ENCODE data around the gene SPTBN1. TPM values are rescaled to one million over a fixed set of nuclear protein-coding genes. Genes with fewer than 3 reads are reported as not detected.

Gene SPTBN1
- total and polyA plus RNA-seq, 8 donors: 28.7 to 475 (median 193) TPM

- H3K4me1 ChIP-seq: peaks cover 49 to 86% (median 71%) of the 10 kb centered on the region in 4 donors
- TF ChIP-seq EP300 (IDR thresholded peaks at IDR 0.05): no peak
- no peak for TF ChIP-seq POLR2A (IDR thresholded peaks at IDR 0.05)
- no peak for TF ChIP-seq POLR2AphosphoS5 (IDR thresholded peaks at IDR 0.05)
- TF ChIP-seq CTCF (IDR thresholded peaks at IDR 0.05): no peak
- DNase-seq: no peak
- intact Hi-C loops (cut with DNase I; ENCODE audit: low total_unique reads): no loop called here
- H3K4me3 ChIP-seq: peak overlapping the region; percentile 58 to 73 (median 64)
- H3K9me3 ChIP-seq: no peaks in the 10 kb centered on the region
- peak overlapping the region; percentile 86 to 96 (median 92) for H3K27ac ChIP-seq
- 9 to 23% (median 17%) methylated on average over 5 of the region's 5 CpGs for WGBS, 5 donors
- no peaks in the 10 kb centered on the region for H3K36me3 ChIP-seq
- no peaks in the 10 kb centered on the region for H3K27me3 ChIP-seq
These were observed 102.9 kb downstream of the SPTBN1 start for GRCh38 chr2:54559006-54559445.

GRCh38 chr2:54559593-54560145, 103.5 kb downstream of the SPTBN1 start:
- peaks cover 49 to 92% (median 77%) of the 10 kb centered on the region in 4 donors for H3K4me1 ChIP-seq
- intact Hi-C loops (cut with DNase I; ENCODE audit: low total_unique reads): no loop called here
- no peaks in the 10 kb centered on the region for H3K36me3 ChIP-seq
- TF ChIP-seq POLR2A (IDR thresholded peaks at IDR 0.05) (no peak), POLR2AphosphoS5 (IDR thresholded peaks at IDR 0.05) (peak in 2 of 3 donors; percentile 61 to 82)
- H3K4me3 ChIP-seq: peak overlapping the region; percentile 58 to 73 (median 64)
- H3K27ac ChIP-seq: peak overlapping the region; percentile 84 to 96 (median 92)
- WGBS, 5 donors: 0 to 7% (median 2%) methylated on average over 9 of the region's 9 CpGs
- DNase-seq: peak in 1 of 2 donors; percentile 78
- no peaks in the 10 kb centered on the region for H3K9me3 ChIP-seq
- H3K27me3 ChIP-seq: no peaks in the 10 kb centered on the region

- TF ChIP-seq POLR2A (IDR thresholded peaks at IDR 0.05) (peak in 1 of 4 donors; percentile 8), POLR2AphosphoS5 (IDR thresholded peaks at IDR 0.05) (peak in 1 of 3 donors; percentile 55), EP300 (IDR thresholded peaks at IDR 0.05) (no peak), CTCF (IDR thresholded peaks at IDR 0.05) (peak in 1 of 7 experiments; percentile 15)
- intact Hi-C loops (cut with DNase I; ENCODE audit: low total_unique reads): no loop called here
- Histone ChIP-seq H3K27me3 (no peaks in the 10 kb centered on the region), H3K36me3 (no peaks in the 10 kb centered on the region), H3K4me1 (peaks cover 52 to 94% (median 78%) of the 10 kb centered on the region in 4 donors), H3K27ac (peak overlapping the region; percentile 84 to 96 (median 92)), H3K9me3 (no peaks in the 10 kb centered on the region), H3K4me3 (peak overlapping the region; percentile 58 to 73 (median 64))
- WGBS, 5 donors: 0 to 14% (median 3%) methylated on average over 19 of the region's 19 CpGs
- DNase-seq: peak in 1 of 2 donors; percentile 77
These were observed 104.2 kb downstream of the SPTBN1 start for GRCh38 chr2:54560146-54560881.

- no peaks in the 10 kb centered on the region for H3K36me3 ChIP-seq
- H3K9me3 ChIP-seq: no peaks in the 10 kb centered on the region
- H3K27me3 ChIP-seq: no peaks in the 10 kb centered on the region
- peak overlapping the region; percentile 58 to 73 (median 64) for H3K4me3 ChIP-seq
- intact Hi-C loops (cut with DNase I; ENCODE audit: low total_unique reads): no loop called here
- 26 to 42% (median 33%) methylated on average over 3 to 4 of the region's 4 CpGs for WGBS, 5 donors
- peaks cover 49 to 94% (median 76%) of the 10 kb centered on the region in 4 donors for H3K4me1 ChIP-seq
- peak overlapping the region; percentile 50 to 96 (median 92) for H3K27ac ChIP-seq
- TF ChIP-seq POLR2AphosphoS5 (IDR thresholded peaks at IDR 0.05) (no peak), CTCF (IDR thresholded peaks at IDR 0.05) (no peak), POLR2A (IDR thresholded peaks at IDR 0.05) (no peak), EP300 (IDR thresholded peaks at IDR 0.05) (no peak)
- DNase-seq: no peak
These were observed 104.9 kb downstream of the SPTBN1 start for GRCh38 chr2:54561010-54561409.

Measured in stomach (tissue), 9 donors.